HL-60/S4 treated with phorbol 12-myristate 13-acetate at 8.2 ng/mL for 4 days and 3 days (cell line): Measurements from ENCODE around the gene MYRFL.

Experiments
- in situ Hi-C: fragments of 300-500 bp; cut with MboI; formaldehyde crosslinking; loops from 2 replicates; pipeline ENCODE4 v1.15.0; 2022; ENCODE audit warnings: low sequenced_read_pairs

MYRFL gene

DNA sequence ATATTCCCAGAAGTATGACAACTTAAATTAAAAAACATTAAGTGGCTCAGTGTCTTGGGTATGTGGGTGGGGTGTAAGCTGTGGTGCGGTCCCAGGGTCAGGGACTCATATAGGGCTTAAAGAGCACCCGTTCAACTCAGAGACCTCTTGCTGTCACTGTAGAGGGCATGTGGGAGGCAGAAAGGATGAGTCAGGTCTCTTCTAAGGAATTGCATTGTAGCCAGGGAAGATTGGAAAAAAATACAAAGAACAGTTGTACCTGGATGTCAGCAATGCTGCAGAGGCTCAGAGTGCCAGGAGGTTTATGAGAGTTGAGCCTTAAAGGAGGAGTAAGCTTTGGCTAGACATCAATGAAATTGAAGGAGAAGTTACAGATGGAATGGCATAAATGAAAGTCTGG, 104.1 kb downstream of the MYRFL start:
- in situ Hi-C loops: no loop called here

DNA sequence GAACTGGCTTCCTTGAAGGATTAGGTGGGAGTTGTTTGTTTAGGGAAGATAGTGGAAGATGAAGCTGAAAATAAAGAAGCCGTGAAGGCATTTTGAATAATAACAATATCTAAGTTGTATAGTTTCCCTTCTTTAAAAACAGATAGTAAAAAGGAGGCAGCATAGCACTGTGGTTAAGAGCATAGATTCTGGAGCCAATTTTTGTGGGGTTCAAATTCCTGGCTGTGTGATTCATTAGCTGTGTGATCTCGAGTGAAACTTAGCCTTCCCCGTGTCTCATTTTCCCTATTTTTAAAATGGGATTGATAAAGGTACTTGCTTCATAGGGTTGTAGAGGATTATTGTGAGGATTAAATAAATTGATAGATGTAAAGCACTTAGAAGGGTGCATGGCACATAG, 104.5 kb downstream of the MYRFL start:
- in situ Hi-C loops: no loop called here

DNA sequence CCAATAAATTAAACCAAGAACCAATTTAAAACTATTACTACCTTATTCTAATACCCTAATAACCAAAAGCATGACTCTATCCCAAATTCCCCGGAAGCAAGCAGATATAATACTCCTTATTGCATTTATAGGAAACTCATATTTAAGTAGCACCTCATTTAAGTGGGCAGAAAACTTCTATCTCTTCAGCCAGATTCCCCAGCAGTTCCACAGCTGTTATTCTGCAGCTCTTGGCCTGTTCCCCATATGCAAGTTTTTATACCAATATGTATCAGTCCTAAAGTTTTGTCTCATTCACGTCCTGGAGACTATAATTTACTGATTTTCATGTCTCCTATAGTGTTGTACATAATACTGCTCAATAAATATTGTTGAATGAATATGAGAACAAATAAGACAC, 106.5 kb downstream of the MYRFL start:
- in situ Hi-C loops: no loop called here

DNA sequence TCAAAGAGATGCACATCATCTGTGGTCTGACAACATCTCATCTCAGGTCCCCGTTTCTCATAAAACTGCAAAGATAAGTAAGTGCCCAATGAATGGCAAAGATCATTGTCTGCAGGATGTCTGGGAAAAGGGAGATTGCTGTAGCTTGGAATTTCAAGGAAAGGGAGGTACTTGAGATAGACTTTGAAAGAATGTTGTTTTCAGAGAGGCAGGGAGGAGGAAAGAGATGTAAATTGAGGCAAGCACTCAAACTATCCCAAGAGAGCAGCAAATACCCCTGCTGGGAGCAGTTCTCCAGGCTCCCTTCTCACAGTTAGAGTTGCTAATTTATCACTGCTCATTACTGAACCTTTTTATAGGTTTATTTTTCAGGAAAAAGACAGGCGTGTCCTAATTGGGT, 107.1 kb downstream of the MYRFL start:
- in situ Hi-C loops: no loop called here

DNA sequence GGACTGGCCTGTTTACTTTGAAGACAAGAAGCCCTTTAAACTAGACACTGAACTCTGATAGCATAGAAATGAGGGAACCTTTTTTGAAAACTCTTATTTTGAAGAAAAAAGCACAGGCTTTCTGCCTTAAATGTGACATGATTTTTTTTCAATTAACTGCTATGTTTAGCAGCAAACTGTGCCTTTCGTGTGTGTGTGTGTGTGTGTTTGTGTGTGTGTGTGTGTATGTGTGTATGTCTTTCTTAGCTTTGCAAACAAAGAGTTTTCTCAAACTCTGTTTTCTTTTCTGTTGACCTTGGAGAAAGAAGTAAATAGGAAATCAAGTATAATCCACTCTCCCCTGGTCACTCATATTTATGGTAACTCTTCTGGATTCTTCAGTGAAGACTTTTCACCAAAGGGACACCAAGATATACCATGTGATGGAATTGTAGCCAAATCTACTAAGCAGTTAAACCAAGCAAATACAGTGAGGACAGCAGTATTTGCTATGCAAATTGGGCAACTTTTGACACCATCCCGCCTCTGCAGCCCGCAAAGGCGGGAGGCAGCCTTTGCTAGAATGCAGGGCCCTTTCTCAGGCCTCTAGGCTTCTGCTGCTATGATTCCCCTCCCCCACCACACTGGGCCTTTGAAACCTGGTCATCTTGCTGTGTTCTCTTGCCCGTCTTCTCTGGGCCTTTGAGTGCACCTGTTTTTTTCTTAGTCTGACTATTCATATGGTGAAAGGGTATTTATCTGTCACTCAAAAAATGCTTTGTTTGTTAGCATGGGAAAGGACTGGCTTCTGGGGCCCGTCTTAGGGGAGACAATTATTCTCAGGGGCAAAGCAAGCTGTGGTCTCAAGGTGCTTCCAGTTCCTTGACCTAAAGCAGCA, 107.9 kb downstream of the MYRFL start:
- in situ Hi-C loops: no loop called here

DNA sequence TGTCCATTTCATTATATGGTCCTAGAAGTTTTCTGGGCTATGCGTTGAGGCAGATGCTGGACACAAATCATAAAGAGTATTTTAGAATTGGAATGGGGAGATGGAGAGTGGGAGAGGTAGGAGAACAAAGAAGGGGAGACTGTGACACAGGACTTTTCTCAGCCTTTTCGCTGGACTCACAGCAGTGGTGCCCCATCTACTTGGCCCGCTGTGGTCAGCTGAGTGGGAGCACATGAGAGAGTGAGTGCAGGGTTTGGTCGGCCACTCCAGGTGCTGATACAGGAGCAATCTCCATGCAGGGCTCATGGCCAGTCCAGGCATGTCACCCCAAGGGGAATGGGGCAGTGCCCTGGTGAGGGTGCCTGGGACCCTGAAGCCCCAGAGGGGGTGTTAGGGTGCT, 109.0 kb downstream of the MYRFL start:
- in situ Hi-C loops: no loop called here

DNA sequence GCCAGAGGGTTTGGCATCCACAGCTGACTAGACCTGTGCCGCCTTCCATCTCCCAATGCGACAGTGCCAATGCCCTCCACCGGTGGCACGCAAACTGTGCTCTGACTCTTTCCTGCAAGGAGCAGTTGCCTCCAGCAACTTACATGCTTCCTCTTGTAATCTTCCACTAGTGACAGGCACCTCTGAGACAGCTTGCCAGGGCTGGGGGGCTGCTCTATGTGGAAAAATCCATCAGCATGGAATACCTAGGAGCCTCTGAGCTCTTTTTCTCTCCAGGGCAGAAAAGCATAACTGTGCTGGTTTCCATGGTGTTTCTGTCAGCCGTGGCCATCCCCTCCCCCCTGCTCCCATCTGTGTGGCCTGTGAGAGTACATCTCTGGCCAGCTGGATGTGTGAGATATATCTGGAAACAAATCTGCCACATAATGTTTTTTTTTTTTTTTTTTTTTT, 110.6 kb downstream of the MYRFL start:
- in situ Hi-C loops: no loop called here

DNA sequence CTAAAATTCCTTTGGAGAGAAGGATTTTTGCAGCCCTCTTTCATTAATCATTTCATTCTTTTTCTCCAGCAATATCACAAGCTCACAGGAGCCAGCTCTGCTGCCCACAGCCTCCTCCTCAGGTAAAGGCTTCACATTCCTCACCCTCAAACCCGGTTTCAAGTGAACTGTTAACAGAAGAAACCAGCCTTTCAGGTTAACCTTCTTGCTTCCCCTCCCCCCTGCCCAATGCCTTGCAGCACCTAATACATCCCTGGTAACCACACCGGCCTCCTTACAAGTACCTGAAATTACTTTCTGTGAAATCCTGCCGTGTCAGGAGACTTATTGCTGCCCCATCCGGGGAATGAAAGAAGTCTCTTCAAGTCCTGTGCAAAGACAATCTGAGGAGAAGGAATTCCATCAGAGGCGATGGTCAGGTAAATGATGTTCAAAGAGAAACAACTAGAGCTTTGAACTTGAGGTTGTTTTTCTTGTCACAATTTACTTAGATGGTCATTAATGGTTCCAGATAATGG, 111.2 kb downstream of the MYRFL start:
- in situ Hi-C loops: no loop called here

DNA sequence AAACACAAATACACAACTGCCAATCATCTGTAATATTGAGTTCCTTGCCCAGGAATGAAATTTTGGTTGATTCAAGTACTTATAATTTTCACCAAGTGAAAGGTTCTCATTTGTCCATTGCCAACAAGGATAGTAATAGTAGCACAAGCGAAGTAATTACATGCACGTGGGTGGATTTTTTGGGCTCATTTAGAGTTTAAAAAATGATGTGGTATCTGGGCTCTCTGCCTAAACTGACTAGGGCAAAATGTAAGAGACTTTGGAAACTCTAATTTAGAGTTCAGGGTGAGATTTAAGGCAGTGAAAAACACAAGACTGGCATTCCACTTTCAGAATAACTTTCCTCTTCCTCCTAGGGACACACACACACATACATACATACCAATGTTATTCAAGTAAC, 111.7 kb downstream of the MYRFL start:
- in situ Hi-C loops: no loop called here

DNA sequence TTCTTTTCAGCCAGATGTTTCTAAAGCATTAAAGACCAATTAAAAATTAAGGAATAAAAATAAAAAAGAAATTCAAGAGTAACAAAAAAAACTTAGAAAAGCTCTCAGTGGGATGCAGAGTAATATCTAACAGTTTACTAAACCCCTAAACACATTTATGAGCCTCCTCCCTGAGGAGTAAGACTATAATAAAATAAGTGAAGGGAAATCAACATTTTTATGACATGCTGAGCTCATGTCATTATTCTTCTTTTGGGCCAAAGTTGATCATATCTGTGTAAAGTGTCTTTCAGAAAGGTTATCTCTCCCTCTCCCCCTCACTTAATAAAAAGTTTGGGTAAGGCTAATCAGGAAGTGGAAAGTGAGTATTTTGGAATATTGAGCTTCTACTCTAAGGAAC, 122.1 kb downstream of the MYRFL start:
- in situ Hi-C loops: no loop called here

DNA sequence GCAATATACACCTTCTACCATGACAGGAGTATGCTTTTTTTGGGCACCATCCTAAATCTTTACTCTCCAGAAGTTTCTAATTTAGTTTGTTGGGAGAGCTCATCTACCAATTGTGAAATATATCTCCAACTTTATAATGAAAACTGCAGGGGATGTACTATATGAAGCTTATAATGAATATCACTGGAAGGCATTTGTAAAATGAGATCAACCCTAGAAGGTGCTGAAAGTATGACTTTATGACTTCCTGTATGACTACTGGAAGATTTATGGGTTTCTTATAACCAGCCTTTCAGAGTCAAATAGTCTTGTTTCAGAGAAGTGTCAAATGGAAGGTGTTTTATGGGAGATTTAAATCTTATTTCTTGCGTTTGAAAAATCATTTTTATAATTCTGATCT, 122.9 kb downstream of the MYRFL start:
- in situ Hi-C loops: no loop called here

DNA sequence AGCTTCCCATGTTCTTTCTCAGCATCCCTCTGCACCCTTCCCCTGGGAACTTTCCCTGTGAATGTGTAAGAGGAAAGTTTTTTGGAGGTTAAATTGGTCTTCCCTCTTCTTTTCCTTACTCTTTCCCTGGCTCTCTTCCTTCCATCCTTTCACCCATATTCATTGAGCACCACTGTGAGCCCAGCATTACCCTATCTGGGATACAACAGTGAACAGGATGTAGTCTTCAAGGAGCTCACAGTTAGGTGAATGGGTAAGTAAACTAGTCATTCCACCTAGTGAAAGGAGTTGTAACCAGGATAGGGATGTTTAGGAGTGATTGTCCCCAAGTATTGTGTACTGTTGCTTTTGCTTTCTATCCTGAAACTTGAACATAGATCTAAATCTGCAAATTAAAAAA, 123.8 kb downstream of the MYRFL start:
- in situ Hi-C loops: no loop called here

DNA sequence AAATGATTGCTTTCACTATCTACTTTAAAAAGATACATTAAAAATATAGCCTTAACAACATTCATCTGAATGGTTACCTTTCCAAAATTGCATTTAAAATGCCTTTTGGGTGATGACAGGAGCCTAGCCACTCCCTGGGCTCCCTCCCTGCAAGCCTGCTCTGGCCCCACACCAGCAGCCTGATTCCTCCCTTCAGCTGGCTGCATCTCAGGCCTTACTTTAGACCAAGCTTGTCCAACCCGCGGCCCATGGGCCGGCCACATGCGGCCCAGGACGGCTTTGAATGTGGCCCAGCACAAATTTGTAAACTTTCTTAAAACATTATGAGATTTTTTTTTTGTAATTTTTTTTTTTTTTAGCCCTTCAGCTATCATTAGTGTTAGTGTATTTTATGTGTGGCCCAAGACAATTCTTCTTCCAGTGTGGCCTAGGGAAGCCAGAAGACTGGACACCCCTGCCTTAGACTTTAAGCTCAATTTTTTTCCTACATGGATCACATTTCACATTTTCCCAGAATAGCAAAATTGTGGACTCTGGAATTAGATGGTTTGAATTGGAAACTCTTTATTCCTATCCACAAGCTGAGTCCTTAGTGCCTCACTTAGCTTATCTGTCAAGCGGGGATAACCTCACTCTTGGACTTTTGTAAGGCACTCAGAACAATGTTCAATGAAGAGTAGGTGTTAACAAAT, 124.4 kb downstream of the MYRFL start:
- in situ Hi-C loops: no loop called here

DNA sequence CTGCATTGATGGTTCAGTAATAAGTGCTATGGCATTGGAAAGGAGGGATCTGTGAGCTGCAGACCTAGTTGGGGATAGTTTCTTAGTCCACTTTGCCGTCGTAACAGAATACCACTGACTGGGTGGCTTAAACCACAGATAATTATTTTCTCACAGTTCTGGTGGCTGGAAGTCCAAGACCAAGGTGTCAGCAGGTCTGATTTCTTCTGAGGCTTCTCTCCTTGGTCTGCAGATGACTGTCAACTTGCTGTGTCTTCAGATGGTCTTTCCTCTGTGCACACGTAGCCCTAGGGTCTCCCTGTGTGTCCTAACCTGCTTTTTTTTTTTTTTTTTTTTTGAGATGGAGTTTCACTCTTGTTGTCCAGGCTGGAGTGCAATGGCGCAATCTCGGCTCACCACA, 126.1 kb downstream of the MYRFL start:
- in situ Hi-C loops: no loop called here

DNA sequence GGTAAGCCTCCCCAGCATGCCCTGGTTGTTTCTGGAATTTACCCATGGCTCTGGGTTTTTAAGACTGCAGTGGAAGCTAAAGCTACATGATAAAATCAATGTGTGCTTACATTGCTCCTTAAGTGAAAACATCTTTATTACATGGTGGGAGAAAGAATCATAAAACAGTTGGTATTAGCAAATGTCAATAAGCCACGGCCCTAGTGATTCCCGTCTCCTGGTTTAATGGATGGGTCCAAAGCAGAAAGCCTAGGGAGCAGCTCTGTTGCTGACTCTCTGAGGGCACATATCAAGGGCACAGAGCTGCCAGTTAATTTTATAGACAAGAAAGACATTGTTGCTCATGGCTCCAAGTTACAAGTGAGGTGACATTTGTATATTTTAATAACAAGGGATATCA, 127.9 kb downstream of the MYRFL start:
- in situ Hi-C loops: no loop called here

DNA sequence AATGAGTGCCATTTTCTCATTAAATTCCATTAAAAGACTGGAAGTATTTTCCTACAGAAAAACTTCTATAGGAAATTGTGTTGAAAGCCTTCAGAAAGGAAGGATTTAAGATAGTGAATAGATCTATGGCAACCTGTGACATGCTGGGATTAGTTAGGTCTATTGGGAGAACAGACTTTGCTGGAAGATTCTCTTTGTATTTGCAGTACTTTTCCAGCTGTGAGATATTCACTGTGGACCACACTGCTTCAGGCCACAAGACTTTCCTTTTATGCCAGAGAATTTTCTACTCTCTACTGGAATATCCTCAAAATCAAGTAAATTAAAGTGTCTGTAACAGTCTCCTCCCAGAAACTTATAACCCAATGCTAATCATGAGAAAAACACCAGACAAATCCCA, 136.2 kb downstream of the MYRFL start:
- in situ Hi-C loops: no loop called here

DNA sequence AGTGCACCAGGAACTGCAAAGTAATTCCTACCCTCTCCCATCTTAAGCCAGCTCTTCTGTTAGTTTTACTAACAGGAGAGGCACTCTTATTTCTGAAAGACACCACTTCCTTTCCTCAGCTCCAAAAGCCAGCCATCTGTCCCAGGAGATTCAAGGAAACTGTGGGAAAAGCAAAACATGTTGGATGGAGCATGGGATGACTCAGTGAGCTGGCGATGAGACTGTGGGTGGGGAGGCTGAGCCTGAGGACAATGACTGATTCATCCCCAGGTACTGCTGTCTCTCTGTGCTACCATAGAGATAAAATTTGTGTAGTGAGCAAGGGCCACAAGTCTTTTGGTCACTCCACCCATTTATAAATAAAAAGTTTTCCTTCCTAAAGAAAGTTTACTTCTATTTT, 141.4 kb downstream of the MYRFL start:
- in situ Hi-C loops: no loop called here

DNA sequence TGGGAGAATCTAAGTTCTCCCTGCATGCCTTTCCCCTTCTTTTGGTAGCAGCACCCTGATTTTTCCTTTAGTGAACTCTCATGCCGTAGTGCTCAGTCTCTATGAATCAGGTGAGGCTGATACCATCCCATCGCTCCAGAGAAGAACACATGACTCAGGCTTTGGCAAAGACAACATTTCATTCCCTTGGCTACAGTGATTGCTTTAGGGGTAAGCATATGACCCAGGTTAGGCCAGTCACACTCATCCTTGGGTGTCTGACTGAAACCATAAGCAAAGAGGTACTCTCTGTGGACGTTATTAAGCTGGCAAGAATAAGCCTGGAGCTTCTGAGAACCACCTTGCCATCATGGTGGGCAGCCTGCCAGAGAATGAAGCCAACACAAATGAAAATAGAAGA, 141.8 kb downstream of the MYRFL start:
- in situ Hi-C loops: no loop called here

DNA sequence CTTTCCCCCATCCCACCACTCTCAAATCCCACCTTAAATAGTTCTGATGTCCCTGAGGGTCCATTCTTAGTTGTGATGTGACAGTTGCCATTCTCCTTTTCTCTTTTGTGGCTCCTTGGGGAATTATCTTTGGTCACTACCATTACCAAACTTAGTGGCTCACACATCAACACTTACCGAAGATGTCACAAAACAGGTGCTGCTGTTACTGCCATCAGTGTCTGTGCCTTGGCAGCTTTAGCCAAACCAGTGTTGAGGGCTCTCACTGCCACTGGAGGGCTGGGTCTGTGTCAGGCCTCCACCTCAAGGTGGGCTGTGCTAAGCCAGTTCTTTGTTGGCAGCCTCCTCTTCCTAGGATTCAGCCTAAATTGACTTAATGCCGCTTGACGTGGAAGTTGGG, 144.0 kb downstream of the MYRFL start:
- in situ Hi-C loops: no loop called here

DNA sequence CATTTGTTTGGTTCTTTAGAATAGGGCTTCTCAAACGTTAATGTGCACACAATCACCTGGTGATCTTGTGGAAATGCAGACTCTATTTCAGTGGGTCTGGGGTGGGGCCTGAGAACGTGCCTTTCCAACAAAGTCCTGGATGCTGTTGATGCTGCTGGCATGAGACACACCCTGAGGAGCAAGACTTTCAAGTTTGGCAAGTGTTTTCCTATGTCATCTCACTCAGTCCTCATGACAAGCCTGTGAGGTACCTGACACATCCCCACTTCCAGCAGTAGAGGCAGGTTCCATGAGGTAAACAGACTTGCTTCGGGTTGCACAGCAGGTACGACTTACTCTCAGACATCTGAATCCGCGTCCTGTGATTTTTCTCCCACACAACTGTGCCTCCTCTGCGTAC, 147.1 kb downstream of the MYRFL start:
- in situ Hi-C loops: no loop called here

DNA sequence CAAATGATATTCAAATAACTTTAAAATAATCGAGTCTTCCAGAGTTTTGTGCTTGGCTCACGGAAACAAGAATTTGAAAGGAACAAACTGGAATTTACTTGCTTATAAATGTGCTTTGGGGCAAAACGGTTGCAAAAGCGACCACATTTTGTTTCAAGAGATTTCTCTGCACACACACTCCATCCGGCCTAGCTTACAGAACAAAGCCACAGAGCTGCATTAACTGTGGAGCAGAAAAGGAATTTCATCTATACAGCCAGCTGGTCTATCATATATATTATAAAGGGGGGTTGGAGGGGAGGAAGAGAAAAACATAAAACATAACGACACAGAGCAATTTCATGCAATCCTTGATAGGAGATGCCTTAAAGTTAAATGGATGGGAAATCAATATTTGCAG, 153.0 kb downstream of the MYRFL start:
- in situ Hi-C loops: no loop called here

DNA sequence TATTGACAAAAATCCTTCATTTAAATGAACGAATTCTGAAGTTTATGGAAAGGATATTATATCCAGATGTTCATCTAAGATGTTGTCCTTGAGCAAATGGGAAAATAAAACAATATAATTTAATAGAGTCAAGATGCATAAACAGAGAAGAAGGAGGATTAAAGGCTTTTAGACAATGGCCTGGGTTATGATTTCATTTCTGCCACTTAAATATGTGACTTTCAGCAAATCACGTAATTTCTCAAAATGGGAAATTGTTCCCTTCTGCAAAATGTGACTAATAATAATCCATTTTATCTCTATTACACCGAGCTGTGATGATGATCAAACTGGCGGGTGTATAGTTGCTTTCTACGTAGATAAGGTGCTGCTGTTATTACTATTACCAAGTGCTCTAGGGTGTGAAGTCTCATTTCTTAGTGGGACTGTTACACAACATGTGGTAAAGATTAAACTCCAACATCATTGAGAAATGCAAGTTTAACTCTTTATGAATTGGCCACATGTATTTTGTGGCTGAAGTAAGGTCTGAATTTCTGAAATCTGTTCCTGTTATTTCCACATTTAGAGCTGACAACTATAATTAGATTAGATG, 157.0 kb downstream of the MYRFL start:
- in situ Hi-C loops: no loop called here
